ENCODE results near the gene VIM.

VIM gene

DNA sequence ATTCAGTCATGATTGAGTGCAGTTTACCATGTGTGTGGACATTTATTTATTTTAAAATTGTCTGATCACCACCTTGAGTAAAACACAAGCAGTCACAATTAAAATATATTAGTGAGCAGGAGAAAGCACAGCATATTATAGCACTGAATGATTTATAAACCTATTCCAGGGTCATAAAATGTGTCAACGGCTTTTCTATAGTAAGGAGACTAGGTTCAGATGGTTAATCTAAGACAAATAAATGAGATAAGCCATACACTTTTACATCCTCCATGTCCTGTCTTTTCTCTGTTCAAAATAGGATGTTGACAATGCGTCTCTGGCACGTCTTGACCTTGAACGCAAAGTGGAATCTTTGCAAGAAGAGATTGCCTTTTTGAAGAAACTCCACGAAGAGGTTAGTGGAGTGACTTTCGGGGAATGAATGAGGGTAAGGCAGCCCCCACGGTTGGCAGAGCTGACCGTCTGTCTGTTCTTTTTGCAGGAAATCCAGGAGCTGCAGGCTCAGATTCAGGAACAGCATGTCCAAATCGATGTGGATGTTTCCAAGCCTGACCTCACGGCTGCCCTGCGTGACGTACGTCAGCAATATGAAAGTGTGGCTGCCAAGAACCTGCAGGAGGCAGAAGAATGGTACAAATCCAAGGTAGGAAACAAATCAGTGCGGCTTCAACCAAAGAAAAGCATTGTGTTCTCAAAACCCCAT lies 5.4 kb downstream of the VIM start:
- DNase-seq (ENCODE audit: low read depth in 2 of 2): peak; percentile 67 to 76
- peak overlapping the region; percentile 5 to 96 for H3K4me3 ChIP-seq (replicated peaks in 1 of 2; ENCODE audit: low read depth in 2 of 2, low read length in 2 of 2)
- TF ChIP-seq, protein P1, sequence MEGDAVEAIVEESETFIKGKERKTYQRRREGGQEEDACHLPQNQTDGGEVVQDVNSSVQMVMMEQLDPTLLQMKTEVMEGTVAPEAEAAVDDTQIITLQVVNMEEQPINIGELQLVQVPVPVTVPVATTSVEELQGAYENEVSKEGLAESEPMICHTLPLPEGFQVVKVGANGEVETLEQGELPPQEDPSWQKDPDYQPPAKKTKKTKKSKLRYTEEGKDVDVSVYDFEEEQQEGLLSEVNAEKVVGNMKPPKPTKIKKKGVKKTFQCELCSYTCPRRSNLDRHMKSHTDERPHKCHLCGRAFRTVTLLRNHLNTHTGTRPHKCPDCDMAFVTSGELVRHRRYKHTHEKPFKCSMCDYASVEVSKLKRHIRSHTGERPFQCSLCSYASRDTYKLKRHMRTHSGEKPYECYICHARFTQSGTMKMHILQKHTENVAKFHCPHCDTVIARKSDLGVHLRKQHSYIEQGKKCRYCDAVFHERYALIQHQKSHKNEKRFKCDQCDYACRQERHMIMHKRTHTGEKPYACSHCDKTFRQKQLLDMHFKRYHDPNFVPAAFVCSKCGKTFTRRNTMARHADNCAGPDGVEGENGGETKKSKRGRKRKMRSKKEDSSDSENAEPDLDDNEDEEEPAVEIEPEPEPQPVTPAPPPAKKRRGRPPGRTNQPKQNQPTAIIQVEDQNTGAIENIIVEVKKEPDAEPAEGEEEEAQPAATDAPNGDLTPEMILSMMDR (IDR thresholded peaks at IDR 0.05; ENCODE audit: low read depth, low read length): no peak

DNA sequence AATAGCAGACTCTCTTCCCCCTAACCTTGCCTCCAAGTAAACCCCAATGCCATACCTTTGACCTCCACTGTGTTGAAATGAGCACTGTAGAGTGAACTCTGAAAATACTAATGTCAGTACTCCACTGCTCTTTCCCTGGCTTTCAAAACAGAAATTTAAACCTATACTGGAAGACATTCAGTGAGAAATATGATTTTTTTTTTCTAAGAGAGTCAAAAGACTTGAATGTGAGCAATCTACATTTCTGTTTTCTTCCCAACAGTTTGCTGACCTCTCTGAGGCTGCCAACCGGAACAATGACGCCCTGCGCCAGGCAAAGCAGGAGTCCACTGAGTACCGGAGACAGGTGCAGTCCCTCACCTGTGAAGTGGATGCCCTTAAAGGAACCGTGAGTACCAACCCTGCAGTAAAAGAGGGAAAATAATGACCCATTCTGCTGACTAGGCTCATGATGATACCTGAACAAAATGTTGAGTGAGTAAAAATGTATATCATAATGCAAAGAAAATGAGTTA lies 6.4 kb downstream of the VIM start:
- peak in 1 of 2 donors; percentile 35 for DNase-seq (ENCODE audit: low read depth in 2 of 2)
- H3K4me3 ChIP-seq (replicated peaks in 1 of 2; ENCODE audit: low read depth in 2 of 2, low read length in 2 of 2): peak overlapping the region in 1 of 2 donors; percentile 96
- TF ChIP-seq, protein P1 (IDR thresholded peaks at IDR 0.05; ENCODE audit: low read depth, low read length): no peak

DNA sequence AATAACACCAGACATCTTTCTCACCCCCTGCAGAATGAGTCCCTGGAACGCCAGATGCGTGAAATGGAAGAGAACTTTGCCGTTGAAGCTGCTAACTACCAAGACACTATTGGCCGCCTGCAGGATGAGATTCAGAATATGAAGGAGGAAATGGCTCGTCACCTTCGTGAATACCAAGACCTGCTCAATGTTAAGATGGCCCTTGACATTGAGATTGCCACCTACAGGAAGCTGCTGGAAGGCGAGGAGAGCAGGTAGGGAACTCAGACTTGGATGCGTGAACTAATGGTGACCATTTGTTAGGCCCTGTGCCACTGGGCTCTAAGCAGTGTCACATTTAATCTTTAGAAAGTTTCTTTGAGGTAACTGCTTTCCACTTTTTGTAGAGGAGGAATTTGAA lies 7.1 kb downstream of the VIM start:
- H3K4me3 ChIP-seq (replicated peaks in 1 of 2; ENCODE audit: low read depth in 2 of 2, low read length in 2 of 2): peak overlapping the region in 1 of 2 donors; percentile 96
- TF ChIP-seq, protein P1 (IDR thresholded peaks at IDR 0.05; ENCODE audit: low read depth, low read length): peak; percentile 35
- DNase-seq (ENCODE audit: low read depth in 2 of 2): peak in 1 of 2 donors; percentile 50

DNA sequence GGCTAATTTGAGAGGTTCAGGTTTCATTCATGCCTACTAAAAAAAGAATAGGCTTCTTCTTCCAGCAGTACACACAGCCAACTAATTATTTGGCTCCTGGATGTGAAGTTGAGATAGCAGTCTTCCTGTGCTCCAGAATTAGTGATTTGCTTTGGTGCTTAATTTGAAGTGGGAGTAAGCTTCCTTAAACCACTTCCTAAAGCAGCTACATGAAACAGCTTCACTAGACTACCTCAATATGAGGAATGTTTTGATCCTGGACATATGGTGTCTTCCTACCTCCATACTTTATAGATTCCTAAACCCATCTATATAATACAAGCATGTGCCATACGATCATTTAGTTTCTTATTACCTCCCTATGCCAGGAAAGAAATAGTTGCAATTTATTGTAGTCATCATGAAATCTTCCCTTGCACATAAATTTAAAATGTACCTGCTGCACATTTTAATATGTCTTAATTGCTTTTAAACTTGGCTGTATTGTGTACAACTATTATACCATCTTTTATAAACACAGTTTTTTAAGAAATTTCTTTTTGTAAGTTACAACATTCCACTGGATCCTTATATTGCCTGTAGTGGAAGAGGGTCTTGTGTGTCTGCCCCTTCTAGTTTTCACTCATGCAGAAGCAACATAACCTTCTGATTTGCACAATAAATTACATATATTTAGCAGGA lies 8.6 kb downstream of the VIM start:
- peak; percentile 37 to 57 for DNase-seq (ENCODE audit: low read depth in 2 of 2)
- TF ChIP-seq, protein P1 (IDR thresholded peaks at IDR 0.05; ENCODE audit: low read depth, low read length): no peak
- H3K4me3 ChIP-seq (replicated peaks in 1 of 2; ENCODE audit: low read depth in 2 of 2, low read length in 2 of 2): no peak overlapping the region

DNA sequence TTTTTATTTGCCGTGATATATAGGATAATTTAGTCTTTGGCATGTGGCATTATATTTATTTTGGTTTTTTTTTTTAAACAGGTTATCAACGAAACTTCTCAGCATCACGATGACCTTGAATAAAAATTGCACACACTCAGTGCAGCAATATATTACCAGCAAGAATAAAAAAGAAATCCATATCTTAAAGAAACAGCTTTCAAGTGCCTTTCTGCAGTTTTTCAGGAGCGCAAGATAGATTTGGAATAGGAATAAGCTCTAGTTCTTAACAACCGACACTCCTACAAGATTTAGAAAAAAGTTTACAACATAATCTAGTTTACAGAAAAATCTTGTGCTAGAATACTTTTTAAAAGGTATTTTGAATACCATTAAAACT lies 9.1 kb downstream of the VIM start:
- peak in 1 of 2 donors; percentile 22 for DNase-seq (ENCODE audit: low read depth in 2 of 2)
- no peak overlapping the region for H3K4me3 ChIP-seq (replicated peaks in 1 of 2; ENCODE audit: low read depth in 2 of 2, low read length in 2 of 2)
- TF ChIP-seq, protein P1 (IDR thresholded peaks at IDR 0.05; ENCODE audit: low read depth, low read length): no peak

DNA sequence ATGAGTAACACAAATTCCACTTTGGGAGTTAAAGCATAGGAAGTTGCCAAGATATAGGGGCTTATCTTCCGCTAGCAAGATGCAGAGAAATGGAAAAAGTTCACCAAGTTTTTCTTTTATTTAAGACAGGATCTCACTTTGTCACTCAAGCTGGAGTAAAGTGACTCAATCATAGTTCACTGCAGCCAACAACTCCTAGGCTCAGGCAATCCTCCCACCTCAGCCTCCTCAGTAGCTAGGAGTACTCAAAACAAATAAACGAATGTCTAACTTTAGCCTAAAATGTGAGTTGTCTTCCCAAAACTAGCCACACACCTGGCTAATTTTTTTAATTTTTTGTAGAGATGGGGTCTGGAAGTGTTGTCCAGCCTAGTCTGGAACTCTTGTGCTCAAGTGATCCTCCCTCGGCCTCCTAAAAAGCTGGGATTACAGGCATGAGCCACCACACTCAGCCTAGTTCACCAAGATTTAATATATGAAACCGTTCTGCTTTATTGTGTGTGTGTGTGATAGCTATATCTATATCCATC lies 9.9 kb downstream of the VIM start:
- peak; percentile 61 to 71 for DNase-seq (ENCODE audit: low read depth in 2 of 2)
- TF ChIP-seq, protein P1 (IDR thresholded peaks at IDR 0.05; ENCODE audit: low read depth, low read length): no peak
- H3K4me3 ChIP-seq (replicated peaks in 1 of 2; ENCODE audit: low read depth in 2 of 2, low read length in 2 of 2): no peak overlapping the region
